ENCODE measurements around the gene FES. TPM values are rescaled to one million over a fixed set of nuclear protein-coding genes. Genes with fewer than 3 reads are reported as not detected.

FES gene
- 41.3 and 47.0 TPM in 2 replicates for total RNA-seq

DNA sequence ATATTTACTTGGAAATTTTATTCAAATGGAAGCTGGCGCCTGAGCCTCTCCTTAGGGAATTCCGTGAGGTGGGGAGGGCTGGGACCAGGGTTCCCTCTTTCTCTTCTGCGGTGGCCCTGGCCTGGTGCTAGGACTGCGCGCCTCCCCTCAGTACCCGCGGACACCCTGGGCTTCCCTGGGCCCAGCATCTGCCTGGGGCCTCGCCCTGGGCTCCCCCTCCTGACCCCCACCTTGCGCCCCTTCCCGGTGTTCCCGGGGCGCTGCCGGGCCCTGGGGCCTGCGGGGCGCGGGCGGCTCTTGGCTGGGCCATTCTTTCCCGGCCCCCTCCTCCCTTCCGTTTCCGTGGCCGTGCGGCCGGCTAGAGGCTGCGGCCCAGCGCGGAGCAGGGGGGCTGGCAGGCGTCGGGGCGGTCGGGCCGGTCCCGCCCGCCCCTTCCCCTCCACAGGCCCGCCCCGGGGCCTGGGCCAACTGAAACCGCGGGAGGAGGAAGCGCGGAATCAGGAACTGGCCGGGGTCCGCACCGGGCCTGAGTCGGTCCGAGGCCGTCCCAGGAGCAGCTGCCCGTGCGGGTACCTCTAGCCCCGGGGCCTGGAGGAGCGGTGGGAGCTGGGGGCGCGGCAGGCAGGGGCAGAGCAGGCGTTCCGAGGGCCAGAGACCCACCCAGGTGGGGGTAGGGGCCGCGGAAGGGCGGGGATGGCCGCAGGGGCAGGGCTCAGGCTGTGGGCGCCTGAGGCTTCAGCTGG, at the start of gene FES:
TSS of gene FES (plus strand) at position 529 of the 743 bp plus-strand sequence. CDS start 542 bp downstream, outside the sequence.

DNA sequence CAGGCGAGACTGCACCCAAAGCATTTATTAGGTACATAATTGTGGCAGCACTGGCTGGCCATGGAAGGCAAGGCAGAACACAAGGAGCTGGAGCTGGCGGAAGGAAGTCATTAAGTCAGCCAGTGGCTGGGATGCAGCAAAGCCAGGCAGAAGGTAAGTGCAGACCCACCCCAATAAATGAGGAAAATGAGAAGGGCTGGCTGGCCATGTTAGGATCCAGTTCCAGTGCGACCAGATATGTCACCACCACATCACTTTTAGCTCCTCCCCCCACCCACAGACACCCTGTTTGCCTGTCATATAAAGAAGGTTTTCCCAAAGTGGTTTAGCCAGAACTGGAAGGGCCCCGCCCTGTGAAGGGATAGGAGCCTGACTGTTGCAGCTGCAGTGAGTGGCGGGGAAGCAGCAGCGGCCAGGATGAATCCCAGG, 16.0 kb upstream of the FES start, which contains the start of gene FURIN:
TSS of gene FURIN (plus strand) at position 328 of the 429 bp plus-strand sequence. CDS start 7,153 bp downstream, outside the sequence.

DNA sequence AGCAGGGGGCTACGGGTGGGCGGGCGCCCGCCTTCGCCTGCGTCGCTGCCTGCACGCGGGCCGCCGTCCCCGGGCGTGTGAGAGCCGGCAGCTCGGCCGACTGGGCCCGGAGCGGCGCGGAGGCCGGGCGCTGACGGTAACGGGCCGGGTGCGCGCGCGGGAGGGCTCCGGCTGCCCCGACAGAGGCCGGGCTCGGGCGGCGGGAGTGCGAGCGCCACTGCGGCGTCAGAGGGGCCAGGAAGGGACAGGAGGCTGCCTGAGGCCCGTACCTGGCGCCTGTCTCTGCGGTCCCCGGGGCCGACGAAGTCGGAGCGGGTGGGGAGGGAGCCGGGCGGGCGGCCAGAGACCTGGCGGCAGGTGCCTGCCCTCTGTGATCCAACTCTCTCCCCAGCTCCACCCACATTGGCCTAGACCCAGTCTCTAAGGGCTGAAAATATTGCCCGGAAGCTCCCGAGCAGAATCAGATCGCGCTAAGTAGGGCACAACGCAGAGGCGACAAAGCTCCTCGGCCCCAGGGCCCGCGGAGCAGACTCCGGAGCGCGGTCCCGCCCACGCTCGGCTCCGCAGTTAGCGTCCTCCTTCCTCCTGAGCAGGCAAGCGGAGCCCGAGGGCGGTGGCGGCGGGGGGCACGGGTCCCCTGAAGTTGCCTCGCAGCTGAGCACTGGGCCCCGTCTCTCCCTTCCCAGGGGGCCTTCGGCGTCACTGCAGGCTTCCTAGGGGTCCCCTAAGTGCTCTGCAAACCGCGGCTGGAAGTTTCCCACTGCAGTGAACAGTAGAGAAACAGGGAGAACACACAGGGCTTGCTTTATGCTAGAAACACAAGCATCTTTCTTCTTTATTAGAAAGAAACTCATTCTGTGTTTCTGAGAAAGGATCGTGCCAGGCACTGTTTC, 18.8 kb downstream of the FES start, which contains the start of gene MAN2A2:
TSS of gene MAN2A2 (plus strand) at position 463 of the 893 bp plus-strand sequence. CDS start 906 bp downstream, outside the sequence.

DNA sequence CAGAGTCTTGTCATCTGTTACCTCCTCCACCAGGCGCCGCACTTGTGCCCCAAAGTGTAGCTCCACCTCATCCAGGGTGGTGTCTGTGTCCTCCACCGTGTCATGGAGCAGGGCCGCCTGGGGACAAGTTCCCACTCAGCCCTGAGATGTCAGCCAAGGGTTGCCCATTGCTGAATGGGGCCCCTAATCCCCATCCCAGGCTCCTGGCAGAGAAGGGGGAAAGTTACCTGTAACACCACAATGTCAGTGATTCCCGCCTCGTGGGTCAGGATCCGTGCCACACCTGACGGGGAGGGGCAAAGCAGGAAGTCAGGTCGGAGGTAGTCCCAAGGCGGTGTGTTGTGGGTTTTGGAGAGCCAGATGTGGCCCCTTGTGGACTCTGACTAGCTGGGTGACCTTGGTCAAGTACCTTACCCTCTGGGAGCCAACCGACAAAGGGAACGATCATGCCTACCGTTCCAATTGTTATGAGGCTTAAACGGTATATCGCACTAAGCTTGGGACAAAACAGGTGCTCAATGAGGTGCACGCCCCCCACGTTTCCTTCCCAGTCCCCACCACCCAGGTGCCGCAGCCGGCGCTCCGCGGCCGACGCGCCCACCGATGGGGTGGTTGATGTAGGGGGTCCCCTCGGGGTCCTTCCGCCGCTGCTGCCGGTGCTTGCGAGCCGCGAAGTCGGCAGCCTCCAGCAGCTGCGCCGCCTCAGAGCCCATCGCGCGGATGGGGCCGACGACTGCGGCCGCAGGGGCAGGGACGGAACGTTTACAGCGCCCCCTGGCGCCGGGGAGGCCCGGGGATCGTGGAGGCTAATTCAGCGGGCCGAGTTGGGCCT, 47.7 kb downstream of the FES start, which contains the start of gene HDDC3:
TSS of gene HDDC3 (minus strand) at position 722 of the 832 bp plus-strand sequence. CDS start at position 713, 9 bp downstream.

DNA sequence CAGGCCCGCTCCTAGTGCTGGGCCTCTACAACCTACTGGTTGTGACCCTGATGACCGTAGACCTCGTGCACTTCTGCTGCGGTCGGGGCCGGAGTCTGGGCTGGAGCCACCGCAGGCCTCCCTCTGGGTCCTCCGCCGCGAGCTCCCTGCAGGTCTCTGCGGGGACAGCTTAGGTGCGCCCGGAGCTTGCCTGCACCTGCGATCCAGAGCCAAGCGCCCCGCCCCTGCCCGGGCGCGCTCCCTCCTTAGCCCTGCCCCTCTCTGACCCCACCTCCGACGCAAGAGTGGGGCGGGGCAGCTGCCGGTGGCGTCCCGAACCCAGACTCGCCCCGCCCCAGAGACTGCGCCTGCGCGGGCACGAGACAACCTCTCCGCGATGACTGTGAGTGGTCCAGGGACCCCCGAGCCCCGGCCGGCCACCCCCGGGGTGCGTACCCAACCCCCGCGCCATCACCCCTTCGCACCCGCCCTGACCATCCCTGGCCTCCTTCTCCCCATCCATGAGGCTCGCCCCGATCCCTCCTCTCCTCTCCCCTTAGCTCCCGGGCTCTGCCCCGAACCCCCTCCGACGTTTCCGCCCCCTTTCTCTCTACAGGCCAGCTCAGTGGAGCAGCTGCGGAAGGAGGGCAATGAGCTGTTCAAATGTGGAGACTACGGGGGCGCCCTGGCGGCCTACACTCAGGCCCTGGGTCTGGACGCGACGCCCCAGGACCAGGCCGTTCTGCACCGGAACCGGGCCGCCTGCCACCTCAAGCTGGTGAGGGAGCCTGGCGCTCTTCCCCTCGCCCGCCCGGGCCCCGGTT, 50.8 kb downstream of the FES start, which contains the start of gene UNC45A:
TSS of gene UNC45A (plus strand) at position 337 of the 803 bp plus-strand sequence. CDS start at position 377, 40 bp downstream.

Other genes starting within 250 kb of the FES start
- gene BLM, start 167.2 kb upstream of the FES start, total RNA-seq: 1.4 and 2.4 TPM in 2 replicates
- 44.2 and 47.4 TPM in 2 replicates for gene FURIN, start 15.9 kb upstream of the FES start, total RNA-seq
- gene MAN2A2, start 18.8 kb downstream of the FES start, total RNA-seq: 11.4 and 18.4 TPM in 2 replicates
- gene HDDC3, start 48.0 kb downstream of the FES start, total RNA-seq: 7.6 and 8.5 TPM in 2 replicates
- 94.6 and 109 TPM in 2 replicates for gene UNC45A, start 50.8 kb downstream of the FES start, total RNA-seq
- gene RCCD1, start 70.4 kb downstream of the FES start, total RNA-seq: 4.0 and 4.9 TPM in 2 replicates
- gene PRC1, start 110.0 kb downstream of the FES start, total RNA-seq: 24.7 and 26.0 TPM in 2 replicates
- gene VPS33B, start 138.1 kb downstream of the FES start, total RNA-seq: 10.4 and 13.0 TPM in 2 replicates
- 0.11 and 0.17 TPM in 2 replicates for gene SV2B, start 215.8 kb downstream of the FES start, total RNA-seq

Measured in dermis lymphatic vessel endothelial cell (primary cell).